Cardiac fibroblast (primary cell): Measurements from ENCODE around the gene TAC4.

Experiments
- DNase-seq, 2 donors: peaks; one replicate each; pipeline versions ENCODE4 v3.0.0 to v3.0.0-alpha.2; 2010; ENCODE audit warnings: low read depth in 2 of 2
- H3K4me3 ChIP-seq, 2 donors: replicated peaks in 1 of 2; 1 replicate in 1 of 2; 2 replicates in 1 of 2; pipeline ENCODE4 v1.5.1; 2011; ENCODE audit warnings: low read depth in 2 of 2, low read length in 2 of 2, mild to moderate bottlenecking in 2 of 2, moderate library complexity in 1 of 2
- TF ChIP-seq, protein P1 (sequence below): IDR thresholded peaks from one replicate; pipeline ENCODE4 v1.5.1; 2011; ENCODE audit warnings: low read depth, mild to moderate bottlenecking, low read length, inconsistent platforms

TAC4 gene, protein sequence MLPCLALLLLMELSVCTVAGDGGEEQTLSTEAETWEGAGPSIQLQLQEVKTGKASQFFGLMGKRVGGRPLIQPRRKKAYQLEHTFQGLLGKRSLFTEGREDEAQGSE

DNA sequence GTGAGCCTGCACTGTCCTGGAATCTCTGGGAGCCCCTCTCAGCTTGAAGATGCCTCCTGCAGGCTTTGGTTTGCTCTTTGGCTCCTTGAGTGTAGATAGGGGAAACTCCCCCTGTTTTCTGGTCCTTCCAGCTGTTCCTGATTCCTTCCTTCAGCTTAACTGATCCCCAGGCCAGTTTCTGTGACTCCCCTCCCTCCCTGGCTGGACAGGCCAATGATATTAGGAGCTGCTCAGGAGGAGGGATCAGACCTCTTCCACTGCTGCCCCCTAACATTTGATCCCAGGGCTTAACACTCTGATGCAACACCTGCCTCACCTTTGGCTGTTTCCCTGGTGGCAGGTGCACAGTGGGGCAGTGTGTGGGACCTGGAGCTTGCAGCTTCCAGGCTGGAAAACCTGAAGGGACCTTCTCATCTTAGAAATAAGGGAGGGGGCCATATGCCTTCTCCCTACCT, at the start of gene TAC4:
TAC4 (minus strand) TSS at position 51 of the 455 bp plus-strand sequence. CDS start 52 bp downstream, outside the sequence.
- DNase-seq = no peak
- TF ChIP-seq, protein P1, sequence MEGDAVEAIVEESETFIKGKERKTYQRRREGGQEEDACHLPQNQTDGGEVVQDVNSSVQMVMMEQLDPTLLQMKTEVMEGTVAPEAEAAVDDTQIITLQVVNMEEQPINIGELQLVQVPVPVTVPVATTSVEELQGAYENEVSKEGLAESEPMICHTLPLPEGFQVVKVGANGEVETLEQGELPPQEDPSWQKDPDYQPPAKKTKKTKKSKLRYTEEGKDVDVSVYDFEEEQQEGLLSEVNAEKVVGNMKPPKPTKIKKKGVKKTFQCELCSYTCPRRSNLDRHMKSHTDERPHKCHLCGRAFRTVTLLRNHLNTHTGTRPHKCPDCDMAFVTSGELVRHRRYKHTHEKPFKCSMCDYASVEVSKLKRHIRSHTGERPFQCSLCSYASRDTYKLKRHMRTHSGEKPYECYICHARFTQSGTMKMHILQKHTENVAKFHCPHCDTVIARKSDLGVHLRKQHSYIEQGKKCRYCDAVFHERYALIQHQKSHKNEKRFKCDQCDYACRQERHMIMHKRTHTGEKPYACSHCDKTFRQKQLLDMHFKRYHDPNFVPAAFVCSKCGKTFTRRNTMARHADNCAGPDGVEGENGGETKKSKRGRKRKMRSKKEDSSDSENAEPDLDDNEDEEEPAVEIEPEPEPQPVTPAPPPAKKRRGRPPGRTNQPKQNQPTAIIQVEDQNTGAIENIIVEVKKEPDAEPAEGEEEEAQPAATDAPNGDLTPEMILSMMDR = no peak
- H3K4me3 ChIP-seq = no peak within 1 kb of the TSS

DNA sequence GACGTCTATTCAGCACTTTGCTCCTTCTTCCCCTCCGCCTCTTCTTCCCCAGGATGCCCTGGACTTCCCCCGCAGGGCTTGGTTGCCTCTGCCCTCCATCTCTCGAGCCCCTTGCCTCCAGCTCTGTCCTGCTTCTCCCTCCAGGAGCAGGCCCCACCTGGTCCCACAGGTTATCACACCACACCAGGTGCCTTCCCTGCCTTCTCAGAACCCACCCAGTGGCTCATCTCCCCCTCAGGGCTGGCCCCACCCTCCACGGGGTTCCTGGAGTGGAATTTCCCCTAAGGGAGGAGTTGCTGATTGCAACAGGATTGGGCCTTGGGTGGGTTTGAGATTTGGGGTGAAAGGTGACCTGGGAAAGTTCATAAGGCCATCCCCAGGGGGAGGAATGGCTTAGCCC, 49.0 kb upstream of the TAC4 start:
- TF ChIP-seq, protein P1 = no peak
- H3K4me3 ChIP-seq = no peak overlapping the region
- no peak for DNase-seq

DNA sequence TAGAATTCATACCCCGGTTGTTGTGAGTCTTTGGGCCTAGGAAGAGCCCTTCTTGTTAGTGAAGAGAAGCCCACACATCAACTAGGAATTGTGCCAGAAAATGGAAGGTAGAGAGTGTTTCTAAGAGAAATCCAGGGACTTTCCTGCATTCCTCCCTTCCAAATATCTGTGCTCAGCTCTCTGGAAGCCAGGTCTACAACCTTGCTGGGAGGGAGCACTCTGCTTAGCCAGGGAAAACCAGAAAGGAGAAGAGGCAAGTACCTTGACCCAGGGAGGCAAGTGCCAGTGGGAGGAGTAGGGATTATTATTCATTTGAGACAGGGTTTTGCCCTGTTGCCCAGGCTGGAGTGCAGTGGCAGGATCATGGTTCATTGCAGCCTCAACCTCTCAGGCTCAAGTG, 48.4 kb upstream of the TAC4 start:
- no peak for DNase-seq
- TF ChIP-seq, protein P1 = no peak
- no peak overlapping the region for H3K4me3 ChIP-seq

DNA sequence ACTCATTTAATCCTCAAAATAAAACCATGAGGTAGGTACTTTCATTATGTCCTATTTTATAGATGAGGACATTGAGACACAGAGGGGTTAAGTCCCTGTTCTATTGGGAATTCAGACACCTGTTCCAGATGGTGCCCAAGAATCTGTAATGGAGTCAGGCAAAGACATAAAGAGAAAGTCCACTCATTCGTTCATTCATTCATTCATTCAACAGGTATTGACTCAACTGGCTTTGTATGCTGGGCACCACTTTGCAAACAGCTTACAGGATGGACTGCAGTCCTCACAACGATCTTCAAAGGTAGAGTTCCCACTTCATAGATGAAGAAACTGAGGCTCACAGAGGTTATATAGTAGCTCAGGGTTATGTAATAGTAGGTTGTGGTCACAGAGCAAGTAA, 47.9 kb upstream of the TAC4 start:
- H3K4me3 ChIP-seq = no peak overlapping the region
- TF ChIP-seq, protein P1 = no peak
- DNase-seq = no peak

DNA sequence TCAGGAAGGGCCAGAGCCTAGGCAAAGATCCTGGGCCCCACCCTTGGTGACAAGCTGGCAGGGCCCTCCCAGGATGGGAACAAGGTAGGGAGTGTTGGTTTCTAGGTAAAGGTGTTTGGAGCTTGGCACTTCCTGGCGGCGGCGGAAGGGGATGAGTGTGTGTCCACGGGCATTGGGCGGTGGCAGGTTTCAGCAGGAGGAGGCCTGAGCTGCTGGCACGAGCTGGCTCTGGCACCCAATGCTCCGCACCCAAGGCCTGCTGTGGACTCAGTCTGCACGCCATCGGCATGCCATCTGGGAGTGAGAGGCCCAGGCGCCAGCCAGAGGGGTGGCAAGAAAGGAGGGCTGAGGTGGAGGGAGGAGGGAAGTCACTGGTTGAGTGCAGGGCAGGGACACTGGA, 46.9 kb upstream of the TAC4 start:
- TF ChIP-seq, protein P1 = no peak
- no peak overlapping the region for H3K4me3 ChIP-seq
- no peak for DNase-seq

DNA sequence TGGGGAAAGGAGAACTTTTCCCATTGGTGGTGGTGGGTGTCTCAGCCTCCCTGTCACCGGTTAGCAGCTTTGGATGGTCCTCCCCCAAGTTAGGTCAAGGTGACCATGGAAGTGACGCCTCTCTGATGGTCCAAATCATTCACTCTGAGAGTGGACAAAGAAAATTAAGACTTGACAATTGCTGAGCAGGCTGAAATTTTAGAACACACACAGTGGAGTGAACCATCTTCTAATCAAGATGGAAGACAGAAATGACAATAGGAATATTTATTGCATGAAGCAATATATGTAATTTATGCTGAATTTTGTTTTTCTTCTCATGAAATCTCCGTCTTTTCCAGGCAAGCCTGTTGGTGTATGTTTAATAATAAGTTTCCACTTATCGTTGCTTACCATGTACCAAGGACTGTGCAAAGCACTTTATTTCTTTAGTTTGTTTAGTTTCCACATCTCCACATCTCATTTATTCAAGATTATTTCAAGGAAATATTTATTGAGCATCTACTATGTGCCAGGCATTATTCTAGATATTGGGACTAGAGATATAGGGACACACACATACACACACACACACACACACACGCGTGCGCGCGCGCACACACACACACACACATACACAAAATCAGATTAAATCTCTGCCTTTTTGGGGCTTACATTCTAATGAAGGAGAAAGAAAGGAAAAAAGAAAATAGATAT, 44.0 kb upstream of the TAC4 start:
- TF ChIP-seq, protein P1 = no peak
- H3K4me3 ChIP-seq = no peak overlapping the region
- no peak for DNase-seq

DNA sequence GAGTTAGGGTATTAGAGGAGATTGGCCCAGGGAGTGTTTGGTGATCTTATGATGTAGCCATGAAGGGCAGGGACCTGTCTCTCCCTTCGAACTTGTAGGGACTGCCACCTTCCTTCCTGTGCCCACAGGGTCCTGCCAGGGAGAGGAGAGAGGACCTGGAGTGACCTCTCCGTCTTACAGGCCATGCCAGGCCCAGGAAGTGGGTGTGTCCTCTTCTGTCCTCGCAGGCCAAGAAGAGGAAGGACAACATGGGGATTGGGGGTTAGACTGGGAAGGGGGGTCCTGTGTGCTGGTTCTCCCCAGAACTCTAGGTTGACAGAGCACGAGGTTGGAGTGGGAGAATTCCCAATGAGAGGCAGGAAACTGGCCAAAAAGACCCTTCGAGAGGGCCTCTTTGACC, 43.4 kb upstream of the TAC4 start:
- no peak for DNase-seq
- TF ChIP-seq, protein P1 = no peak
- H3K4me3 ChIP-seq = no peak overlapping the region
